Measurements from ENCODE around the gene POLR3C. TPM values are rescaled to one million over a fixed set of nuclear protein-coding genes. Genes with fewer than 3 reads are reported as not detected.

POLR3C gene
- total and polyA plus RNA-seq, 2 experiments from 2014 or later = 15.1 to 23.9 TPM

GRCh38 chr1:145843031-145843430 lies 19.0 kb downstream of the POLR3C start (continued):
- TF ChIP-seq REST (IDR thresholded peaks at IDR 0.05; ENCODE audit: unreplicated experiment) = no peak
- TF ChIP-seq NANOG (IDR thresholded peaks at IDR 0.05; ENCODE audit: borderline replicate concordance) = no peak
- TF ChIP-seq EZH2phosphoT487 (IDR thresholded peaks at IDR 0.05; ENCODE audit: unreplicated experiment) = no peak
- TF ChIP-seq CREB1 (CRISPR knock-in tag; IDR thresholded peaks at IDR 0.05; ENCODE audit: low read depth) = no peak

GRCh38 chr1:145845144-145845513 lies 21.1 kb downstream of the POLR3C start:
- H3K9me3 Mint-ChIP-seq = no peaks in the 10 kb centered on the region
- Histone ChIP-seq H3K27me3 (ENCODE audit: insufficient read depth) (no peaks in the 10 kb centered on the region), H3K9me2 (ENCODE audit: insufficient read depth) (no peaks in the 10 kb centered on the region), H3K4me1 (ENCODE audit: insufficient read depth) (no peaks in the 10 kb centered on the region; the same call in 1 of the 2 replicates), H3K4me3 (peak overlapping the region; percentile 87), H2AFZ (no peak overlapping the region), H4K20me1 (replicated peaks; ENCODE audit: insufficient read depth) (no peaks in the 10 kb centered on the region; the same call in 1 of the 2 replicates), H3F3A (replicated peaks; ENCODE audit: low read depth) (peaks cover 9% of the 10 kb centered on the region; the same call in 1 of the 2 replicates), H3K27ac (ENCODE audit: low read depth) (no peak overlapping the region), H3K36me3 (ENCODE audit: insufficient read depth) (peaks cover 22% of the 10 kb centered on the region), H3K79me2 (replicated peaks; ENCODE audit: insufficient read depth) (no peaks in the 10 kb centered on the region), H3K4me2 (peak overlapping the region; percentile 94)
- peaks cover 40% of the 10 kb centered on the region for H3K36me3 Mint-ChIP-seq (ENCODE audit: low read depth)
- H3K4me1 Mint-ChIP-seq = peaks cover 5% of the 10 kb centered on the region; the same call in 2 of the 3 replicates
- peaks cover 2% of the 10 kb centered on the region for H3K27me3 Mint-ChIP-seq (ENCODE audit: insufficient read depth, low read depth, poor library complexity)
- ATAC-seq (peak; percentile 15), DNase-seq (ENCODE audit: low spot score) (no peak)
- H3K27ac Mint-ChIP-seq = no peak overlapping the region
- H3K4me3 Mint-ChIP-seq = no peak overlapping the region
- TF ChIP-seq STAT1 (IDR thresholded peaks at IDR 0.05; ENCODE audit: unreplicated experiment) (no peak), ZNF114 (CRISPR knock-in tag; IDR thresholded peaks at IDR 0.05) (no peak), CTCF (conservative IDR thresholded peaks at IDR 0.05; ENCODE audit: low read depth in 2 of 2) (no peak), CREB1 (CRISPR knock-in tag; IDR thresholded peaks at IDR 0.05; ENCODE audit: low read depth) (no peak), JUNB (IDR thresholded peaks at IDR 0.05; ENCODE audit: unreplicated experiment) (no peak), NANOG (IDR thresholded peaks at IDR 0.05; ENCODE audit: borderline replicate concordance) (no peak), POLR2AphosphoS5 (IDR thresholded peaks at IDR 0.05; ENCODE audit: low read depth) (no peak), REST (IDR thresholded peaks at IDR 0.05; ENCODE audit: unreplicated experiment) (no peak), ZNF462 (CRISPR knock-in tag; IDR thresholded peaks at IDR 0.05) (no peak)

Measured in GM23338 (cell line).